Measurements from ENCODE around the gene RTN4.

- TF ChIP-seq CTCF (IDR thresholded peaks at IDR 0.05) (no peak), POLR2A (IDR thresholded peaks at IDR 0.05) (no peak), POLR2AphosphoS5 (IDR thresholded peaks at IDR 0.05) (no peak)
Observed at GRCh38 chr2:54967269-54967668, 83.0 kb downstream of the RTN4 start.

Data from prostate gland (tissue), 2 donors.